Stomach (tissue), 4 donors: ENCODE measurements around the gene PCSK7.

ENCODE experiments used
- CTCF ChIP-seq, 7 experiments: fragments of 450-650 bp in 4 of 7; fragments of 200-600 bp in 3 of 7; sonication (generic) in 3 of 7; IDR thresholded peaks; one replicate each; pipeline ENCODE4 v1.5.1; 2016 to 2019; ENCODE audit warnings: antibody characterized with exemption in 7 of 7, control low read depth in 2 of 7, mild to moderate bottlenecking in 1 of 7
- EP300 ChIP-seq: sonication (generic); formaldehyde crosslinking; IDR thresholded peaks from one replicate; pipeline ENCODE4 v1.6.1; 2017; ENCODE audit warnings: antibody characterized with exemption
- POLR2A ChIP-seq, 4 donors: fragments of 450-650 bp; IDR thresholded peaks; one replicate each; pipeline ENCODE4 v1.6.1; 2016; ENCODE audit warnings: antibody characterized with exemption in 4 of 4, control low read depth in 2 of 4, mild to moderate bottlenecking in 1 of 4, moderate library complexity in 1 of 4
- POLR2AphosphoS5 ChIP-seq, 3 donors: sonication (generic); formaldehyde crosslinking; IDR thresholded peaks; one replicate each; pipeline ENCODE4 v1.6.1; 2016; ENCODE audit warnings: antibody characterized with exemption in 3 of 3

DNA sequence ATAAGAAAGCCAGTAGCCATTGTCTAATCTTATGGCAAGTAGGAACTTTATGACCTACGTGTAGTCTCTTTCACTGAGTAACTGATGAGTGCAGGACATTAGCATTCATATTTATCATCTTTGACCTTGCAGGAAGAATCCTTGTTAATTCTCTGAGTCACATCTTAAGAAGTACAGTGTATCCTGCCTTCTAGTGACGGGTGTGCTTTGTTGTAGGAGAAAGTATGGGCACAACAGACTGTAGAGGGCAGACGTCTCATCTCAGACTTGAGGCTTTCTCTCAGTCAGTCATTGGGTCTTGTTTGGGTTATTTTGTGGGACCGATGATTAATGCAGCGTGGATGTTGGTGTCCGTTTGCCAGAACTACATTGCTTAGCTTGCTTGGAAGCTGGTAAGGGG is 7.4 kb upstream of the PCSK7 start:
- TF ChIP-seq EP300 (no peak), CTCF (IDR thresholded peaks at IDR 0.05) (no peak), POLR2AphosphoS5 (IDR thresholded peaks at IDR 0.05) (no peak), POLR2A (IDR thresholded peaks at IDR 0.05) (no peak)
